Peyer's patch (tissue), 4 donors: ENCODE results near the gene RAPGEF2.

Experiments
- POLR2A ChIP-seq, 2 donors: fragments of 450-650 bp; IDR thresholded peaks; one replicate each; pipeline ENCODE4 v1.5.1; 2017; ENCODE audit warnings: antibody characterized with exemption in 2 of 2, mild to moderate bottlenecking in 2 of 2, moderate library complexity in 2 of 2
- TF ChIP-seq, protein P1 (sequence below), 6 experiments: fragments of 450-650 bp in 4 of 6; fragments of 200-600 bp in 2 of 6; sonication (generic) in 1 of 6; IDR thresholded peaks; one replicate each; pipeline ENCODE4 v1.5.1; 2017 to 2019; ENCODE audit warnings: antibody characterized with exemption in 6 of 6, mild to moderate bottlenecking in 3 of 6, moderate library complexity in 1 of 6

DNA sequence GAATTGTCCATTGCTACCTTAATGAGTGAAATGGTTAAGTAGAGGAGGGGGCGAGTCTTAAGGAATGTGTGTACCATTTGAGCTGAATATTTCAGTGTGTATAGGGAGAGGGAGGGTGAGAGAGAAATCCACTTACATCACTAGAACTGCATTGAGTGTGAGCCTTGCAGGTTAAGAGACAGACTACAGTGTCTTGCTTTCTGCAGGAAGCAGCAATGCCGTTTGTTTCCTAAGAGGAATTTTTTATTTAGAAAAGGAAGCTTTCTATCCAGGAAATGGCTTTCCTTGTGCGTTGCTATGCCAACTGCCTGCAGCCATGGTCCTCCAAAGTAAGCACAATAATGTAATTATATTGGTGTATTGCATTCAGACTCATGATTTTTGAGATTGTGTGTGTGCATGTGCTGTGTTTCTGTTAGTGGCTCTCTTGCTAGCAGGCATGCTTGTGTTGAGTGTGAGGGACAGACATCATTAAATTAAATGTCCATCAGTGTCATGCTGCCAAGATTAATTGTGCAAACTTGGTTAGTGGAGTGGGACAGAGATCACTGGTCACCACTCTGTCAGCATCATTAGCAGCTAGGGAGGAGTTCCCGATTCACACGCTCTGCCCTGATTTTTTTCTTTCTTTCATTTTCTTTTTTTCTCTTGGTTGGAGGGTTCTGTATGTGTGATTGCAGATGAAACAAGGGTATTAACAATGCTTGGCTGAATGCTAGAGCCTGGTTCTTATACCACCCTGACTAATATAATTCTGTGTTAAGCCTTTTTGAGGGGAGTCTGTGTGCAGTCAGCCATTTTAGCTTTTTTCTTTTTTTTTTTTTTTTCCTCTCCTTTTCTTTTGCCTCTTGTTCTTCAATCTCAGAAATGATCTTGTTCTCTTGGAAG is 164.3 kb downstream of the RAPGEF2 start:
- TF ChIP-seq, protein P1, sequence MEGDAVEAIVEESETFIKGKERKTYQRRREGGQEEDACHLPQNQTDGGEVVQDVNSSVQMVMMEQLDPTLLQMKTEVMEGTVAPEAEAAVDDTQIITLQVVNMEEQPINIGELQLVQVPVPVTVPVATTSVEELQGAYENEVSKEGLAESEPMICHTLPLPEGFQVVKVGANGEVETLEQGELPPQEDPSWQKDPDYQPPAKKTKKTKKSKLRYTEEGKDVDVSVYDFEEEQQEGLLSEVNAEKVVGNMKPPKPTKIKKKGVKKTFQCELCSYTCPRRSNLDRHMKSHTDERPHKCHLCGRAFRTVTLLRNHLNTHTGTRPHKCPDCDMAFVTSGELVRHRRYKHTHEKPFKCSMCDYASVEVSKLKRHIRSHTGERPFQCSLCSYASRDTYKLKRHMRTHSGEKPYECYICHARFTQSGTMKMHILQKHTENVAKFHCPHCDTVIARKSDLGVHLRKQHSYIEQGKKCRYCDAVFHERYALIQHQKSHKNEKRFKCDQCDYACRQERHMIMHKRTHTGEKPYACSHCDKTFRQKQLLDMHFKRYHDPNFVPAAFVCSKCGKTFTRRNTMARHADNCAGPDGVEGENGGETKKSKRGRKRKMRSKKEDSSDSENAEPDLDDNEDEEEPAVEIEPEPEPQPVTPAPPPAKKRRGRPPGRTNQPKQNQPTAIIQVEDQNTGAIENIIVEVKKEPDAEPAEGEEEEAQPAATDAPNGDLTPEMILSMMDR (IDR thresholded peaks at IDR 0.05): no peak
- TF ChIP-seq POLR2A (IDR thresholded peaks at IDR 0.05): no peak
